GM21526 (cell line): ENCODE results near the gene ZNF296.
A peak's percentile ranks its signal among the peaks of the same experiment; 100 is the strongest.

Experiments
- ATAC-seq: cut with Tn5 transposase; IDR thresholded peaks from one replicate; pipeline ENCODE4 v1.9.1; 2021; ENCODE audit warnings: moderate library complexity; ENCODE audit not compliant: unreplicated experiment, low FRiP score

ZNF296 gene

DNA sequence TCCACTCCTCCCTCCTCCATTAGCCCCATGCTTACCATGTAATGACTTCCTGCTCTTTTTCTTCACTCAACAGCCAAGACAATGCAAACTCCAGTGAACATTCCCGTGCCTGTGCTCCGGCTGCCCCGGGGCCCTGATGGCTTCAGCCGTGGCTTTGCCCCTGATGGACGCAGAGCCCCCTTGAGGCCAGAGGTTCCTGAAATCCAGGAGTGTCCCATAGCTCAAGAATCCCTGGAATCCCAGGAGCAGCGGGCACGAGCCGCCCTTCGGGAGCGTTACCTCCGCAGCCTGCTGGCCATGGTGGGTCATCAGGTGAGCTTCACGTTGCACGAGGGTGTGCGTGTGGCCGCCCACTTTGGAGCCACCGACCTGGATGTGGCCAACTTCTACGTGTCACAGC, 13.8 kb upstream of the ZNF296 start:
- ATAC-seq, result no peak

DNA sequence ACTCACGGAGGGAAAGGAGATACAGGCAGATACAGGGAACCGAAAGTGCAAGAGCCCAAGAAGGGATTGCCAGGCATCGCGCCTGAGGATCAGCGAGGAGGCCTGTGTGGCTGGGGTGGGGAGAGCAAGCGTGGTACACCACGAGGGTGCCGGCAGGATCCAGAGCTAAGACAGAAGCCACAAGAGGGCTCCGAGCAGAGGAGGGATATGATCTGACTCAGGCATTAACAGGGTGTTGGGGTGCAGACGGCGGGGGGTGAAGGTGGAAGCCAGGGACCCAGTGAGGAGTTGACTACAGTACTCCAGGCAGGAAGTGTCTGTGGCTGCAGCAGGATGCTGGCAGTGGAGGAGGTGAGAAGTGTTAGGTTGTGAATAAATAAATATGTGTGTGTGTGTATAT, 11.3 kb upstream of the ZNF296 start:
- no peak for ATAC-seq

DNA sequence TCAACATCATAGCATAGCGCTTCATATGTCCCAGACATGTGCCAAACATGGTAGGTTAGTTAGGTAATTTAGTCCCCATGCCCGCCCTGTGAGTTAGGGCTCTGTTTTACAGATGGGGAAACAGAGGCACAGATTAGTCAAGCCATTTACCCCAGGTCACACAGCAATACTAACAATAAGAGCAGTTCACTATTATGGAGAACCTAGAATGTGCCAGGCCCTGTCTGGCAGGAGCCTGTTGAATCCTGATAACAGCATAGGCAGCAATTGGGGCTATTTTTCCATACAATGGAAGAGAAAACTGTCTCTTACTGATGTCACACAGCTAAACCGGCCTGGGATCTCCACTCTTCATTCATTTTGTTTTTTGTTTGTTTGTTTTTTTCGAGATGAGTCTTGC, 10.2 kb upstream of the ZNF296 start:
- no peak for ATAC-seq

DNA sequence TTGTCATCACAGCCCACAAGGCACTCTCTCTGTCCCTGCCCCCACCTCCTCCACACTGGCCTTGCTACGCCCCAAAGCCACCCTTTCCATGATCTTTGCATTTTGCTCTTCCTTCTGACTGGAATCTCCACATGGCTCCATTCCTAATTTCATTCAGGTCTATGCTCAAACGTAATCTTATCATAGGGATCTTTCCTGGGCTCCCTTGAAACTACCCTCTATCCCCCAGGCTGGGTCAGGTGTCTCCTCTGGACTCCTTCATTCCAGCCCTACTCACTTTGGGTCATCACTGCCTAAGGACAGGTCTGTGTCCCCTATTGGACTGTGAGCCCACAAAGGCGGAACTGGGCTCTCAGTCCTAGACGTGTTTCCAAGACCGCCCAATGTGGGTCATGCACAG, 5.9 kb upstream of the ZNF296 start:
- ATAC-seq, result no peak

DNA sequence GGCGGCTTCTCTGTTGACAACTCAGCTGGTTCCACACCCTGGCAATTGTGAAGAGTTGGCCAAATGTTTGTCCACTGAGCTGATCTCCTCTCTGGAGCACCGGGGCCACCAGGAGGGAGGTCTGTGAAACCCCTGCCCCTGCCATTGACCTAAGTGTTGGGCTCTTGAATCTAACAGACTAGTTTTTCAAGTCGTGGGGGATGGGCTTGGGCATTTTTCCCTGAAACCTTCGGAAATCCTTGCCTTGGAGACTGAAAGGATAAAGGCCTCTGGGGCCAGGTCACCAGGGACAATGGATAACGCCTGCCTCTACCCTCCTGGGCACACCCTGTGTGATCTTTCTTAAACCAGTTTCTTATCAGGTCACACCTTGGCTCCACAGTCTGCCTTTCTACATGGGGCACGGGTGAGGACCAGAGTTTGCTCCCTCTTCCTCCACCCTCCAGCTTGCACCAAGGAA, 3.7 kb upstream of the ZNF296 start:
- no peak for ATAC-seq

DNA sequence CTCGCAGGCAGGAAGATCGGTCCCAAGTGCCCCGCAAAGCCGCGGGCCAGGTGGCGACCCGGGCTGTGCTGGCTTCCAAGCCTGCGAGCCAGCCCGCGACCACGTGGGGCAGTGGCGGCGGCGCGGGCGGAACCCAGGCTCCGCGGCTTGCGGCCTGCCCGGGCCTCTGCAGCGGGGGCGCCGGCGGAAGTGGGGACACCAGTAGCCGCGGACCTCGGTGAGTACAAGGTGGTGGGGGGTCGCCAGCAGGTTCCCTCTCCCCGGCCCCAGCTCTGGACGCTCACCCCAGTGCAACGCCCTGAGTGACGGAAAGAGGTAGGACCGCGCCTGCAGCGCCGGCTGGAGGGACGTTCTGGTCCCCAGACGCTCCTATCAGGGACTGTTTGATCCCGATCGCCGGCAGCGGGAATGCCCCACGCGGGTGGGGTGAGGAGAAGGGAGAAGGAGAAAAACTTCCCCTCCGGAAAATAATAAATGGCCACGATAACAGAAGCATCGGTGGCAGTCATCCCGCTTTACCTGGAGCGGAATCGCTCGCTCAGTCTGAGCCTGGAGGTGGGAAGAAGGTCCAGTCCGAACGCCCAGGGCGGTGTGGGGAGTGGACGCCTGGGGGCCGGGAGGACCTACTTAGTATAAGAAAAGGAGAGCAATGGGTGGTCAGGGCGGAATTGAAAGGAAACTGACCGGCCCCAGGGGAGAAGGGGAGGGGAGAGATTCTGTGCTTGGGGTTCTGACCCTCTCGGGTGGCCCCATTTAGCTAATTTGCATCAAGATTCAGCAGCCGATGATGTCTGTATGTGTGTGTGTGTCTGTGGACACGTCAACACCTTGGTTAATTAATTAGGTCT, 3.0 kb upstream of the ZNF296 start, which contains the start of gene GEMIN7:
Gene GEMIN7, plus strand, starts transcription at position 198 of the 848 bp plus-strand sequence. CDS start 10,855 bp downstream, outside the sequence.
- ATAC-seq, result no peak

DNA sequence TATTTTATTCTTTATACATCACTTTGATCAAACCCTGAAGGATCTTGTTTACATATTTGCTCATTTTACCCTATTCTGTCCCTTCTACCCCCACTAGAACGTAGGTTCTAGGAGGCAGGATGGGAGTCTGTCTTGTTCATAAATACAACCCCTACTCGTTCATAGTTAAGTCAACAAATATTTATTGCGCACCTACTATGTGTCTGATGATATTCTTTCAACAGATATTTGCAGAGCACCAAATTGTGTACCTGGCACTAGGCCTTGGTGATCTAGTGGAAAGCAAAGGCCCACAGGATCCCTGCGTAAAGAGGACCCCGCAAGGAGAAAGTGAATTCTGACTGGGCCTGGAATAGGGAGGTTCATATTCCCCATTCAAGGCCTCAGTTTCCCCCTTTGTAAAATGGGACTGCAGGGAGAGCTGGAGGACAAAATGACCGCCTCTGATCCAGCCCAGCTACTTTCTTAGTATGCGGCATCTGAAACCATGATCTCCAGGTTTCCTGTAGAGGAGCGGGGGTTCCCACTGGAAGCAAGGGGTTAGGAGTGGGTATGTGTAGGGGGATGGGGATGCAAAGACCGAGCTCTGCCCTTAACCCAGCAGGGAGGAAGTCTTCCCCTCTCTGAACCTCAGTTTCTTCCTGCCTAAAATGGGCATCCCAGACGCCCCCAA, 2.2 kb upstream of the ZNF296 start:
- ATAC-seq, result no peak

DNA sequence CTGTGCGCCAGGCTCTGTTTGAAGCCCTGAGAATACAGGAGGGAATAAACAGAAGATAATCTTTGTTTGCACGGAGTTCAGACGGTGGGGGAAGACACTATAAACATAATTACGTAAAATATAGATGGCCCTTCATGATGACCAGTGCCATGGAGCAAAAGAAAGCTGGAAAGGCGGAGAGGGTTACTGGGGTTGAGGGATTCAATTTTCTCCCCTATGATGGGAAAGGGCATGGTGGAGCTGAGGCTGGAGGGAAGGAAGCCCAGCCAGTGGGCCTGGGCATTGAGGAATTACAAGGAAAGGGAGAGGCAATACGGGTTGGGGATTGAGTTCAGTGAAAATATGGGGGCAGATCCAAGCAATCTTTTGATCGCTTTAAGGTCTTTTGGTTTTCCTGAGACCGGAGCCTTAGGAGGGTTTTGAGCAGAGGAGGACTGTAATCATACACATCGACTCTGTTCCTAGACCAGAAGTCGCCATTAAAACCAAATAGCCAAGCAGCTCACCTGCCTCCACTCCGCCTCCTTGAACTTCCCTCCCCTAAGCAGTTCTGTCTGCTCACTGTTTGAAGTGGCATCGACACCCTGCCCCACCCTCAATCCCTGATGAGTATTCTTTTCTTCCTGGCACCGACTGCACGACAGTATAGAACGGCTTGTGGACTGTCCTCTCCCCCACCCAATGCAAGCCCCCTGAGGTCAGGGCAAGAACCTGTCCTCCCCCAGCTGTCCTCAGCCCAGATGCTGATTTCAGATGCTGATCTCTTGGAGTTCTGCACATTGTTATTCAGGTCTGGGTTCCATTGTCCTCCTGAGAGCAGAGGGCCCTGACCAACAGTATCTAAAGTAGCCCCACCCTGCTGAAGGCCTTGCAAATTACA, 813 bp upstream of the ZNF296 start:
- ATAC-seq, result no peak

DNA sequence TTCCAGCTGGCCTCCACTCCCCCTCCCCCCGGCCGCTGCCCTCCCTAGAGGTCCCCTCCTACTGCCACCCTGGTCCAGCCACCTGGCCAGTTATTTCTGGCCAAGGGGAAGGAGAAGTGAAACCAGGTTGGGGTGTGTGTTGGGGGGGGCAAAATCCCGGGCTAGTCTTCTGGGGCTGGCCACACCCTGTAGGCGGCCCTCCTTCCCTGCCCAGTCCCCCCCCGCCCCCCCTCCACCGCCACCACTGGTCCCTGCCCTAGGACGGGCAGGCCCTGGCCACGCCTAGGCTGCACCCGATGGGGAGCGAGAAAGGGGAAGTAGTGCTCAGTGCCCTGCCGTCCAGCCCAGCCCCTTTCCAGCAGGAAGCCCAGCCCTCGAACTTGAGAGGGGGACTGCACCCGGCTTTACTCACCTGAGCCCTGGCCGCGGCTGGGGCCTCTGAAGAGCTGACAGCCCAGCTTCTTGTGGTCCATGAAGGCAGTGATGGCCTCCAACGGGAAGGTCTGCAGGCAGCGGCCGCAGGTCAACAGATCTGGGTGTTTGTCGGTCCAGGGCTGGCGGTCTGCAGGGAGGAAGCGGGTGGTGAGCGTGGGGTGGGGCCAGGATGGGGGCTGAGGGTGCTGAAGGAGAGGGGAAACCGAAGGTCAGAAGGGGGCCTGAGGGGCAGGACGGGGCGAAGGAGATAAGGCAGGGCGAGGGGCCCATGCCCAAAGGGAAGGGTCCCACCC, 813 bp downstream of the ZNF296 start:
- peak; percentile 42 for ATAC-seq

DNA sequence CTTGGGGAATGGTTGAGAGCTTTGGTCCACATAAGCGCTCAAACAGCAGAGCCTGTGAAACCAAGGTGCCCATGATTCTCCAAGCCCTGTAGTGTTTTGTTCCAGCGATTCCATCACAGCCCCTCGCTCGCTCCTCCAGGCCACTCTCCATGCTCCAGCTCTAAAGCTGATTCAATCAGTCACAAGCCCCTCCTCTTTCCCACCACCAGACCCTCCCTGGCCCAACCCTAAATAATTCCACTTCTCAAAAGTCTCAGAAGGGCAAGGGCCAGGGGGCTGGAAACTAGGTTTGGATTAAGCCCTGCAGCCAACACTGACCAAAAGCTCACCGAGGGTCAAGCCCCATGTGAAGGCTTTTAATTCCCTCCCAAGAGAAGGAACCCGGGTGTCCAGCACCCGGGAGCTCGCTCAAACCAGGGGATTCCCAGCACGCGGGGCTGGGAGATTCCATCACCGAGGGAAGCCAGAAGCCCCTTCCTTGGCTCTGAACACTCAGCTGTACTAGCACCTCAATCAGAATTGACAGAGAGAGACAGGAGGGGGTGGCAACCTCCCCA, 1.5 kb downstream of the ZNF296 start:
- ATAC-seq, result no peak

DNA sequence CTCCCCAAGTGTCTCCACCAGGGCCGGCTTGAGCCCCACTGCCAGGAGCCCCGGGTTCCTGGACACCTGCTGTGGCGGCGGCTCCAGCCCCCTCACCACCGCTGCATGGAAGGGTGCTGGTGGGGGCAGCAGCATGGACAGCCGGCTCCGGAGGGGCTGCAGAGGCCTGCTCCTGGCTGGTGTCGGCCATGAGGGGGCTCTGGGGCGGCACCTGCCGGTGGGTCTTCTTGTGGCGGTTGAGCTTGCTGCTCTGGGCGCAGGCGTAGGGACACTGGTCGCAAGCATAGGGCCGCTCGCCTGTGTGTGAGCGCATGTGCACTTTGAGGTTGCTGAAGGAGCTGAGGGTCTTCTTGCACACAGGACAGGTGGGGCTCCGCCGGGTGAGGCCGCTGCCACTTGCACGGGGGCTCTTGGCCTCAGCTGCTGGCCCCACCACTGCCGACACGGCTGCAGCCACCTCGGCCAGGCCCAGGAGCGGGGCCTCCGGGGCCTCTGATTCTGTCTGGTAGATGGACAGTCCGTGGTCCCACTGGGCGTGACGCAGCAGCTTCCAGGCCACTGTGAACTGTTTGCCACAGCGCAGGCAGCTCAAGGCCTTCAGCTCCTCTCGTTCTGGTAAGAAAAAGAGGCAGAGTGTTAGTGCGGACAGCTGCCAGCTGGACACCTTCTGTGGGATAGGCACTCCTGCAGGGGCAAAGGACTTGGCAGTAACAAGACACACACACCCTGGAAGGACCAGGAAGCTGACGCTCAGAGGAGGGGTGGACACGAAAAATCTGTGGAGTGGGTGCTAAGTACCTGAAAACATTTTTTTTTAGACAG, 4.1 kb downstream of the ZNF296 start:
- ATAC-seq, result no peak

DNA sequence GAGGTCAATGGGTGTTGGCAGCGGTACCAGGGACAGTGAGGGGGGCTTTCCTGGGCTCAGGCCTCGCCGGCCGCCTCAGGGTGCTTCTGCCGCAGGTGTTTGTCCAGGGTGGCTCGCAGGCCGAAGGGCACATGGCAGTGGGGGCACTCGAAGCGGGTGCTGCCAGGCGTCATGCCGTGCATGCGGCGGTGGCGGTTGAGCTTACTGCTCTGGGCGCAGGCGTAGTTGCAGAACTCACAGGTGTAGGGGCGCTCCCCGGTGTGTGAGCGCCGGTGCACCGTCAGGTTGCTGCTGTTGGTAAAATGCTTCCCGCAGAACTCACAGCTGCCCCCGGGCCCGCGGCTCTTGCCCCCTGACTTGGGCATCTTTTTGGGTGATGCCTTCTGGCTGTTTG, 4.7 kb downstream of the ZNF296 start:
- ATAC-seq, result no peak

DNA sequence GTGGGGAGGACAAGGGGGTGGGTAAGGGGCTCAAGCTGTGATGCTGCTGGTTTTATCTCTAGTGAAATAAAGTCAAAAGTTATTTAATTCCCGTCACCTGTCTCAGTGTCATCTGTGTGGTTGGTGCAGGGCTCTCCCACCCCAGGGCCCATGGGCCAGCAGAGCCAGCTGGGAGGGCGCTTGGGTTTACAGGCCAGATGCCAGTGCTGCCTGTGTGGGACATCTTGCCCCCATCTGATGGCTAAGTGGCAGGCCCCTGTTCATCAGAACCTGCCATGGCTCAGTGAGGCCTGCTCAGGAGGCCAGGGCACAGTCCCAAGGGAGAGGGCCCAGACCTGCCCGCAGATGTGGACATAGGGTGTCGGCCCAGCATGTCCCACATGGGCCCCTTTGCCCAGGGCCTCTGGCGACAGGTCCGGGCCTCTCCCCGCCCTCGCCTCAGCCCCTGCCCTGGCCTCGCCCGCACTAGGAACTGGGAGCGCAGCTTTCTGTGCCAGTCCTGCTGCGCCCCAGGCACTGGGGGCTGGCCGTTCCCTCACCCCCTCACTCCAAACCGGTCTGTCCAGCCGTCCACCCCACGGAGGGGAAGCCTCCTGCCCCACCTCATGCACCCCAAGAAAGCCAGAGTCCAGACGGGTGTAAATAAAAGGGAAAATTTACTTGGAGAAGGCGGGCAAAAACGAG, 5.3 kb downstream of the ZNF296 start:
- ATAC-seq, result no peak

DNA sequence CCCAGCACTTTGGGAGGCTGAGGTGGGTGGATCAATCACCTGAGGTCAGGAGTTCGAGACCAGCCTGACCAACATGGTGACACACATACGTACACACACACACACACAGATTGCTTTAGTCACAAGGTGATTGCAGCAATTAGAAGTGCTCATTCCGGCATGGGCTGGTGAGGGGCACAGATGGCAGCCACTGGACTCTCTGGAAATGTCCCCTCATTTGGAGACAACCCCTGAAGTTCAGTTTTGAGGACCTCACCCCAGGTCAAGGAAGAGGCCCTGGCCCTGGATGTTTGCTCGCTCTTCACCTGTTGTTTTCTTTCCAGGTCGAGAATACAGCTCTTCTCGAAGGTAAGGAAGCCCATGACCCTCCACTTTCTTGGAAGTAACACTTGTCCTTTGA, 6.1 kb downstream of the ZNF296 start:
- no peak for ATAC-seq

DNA sequence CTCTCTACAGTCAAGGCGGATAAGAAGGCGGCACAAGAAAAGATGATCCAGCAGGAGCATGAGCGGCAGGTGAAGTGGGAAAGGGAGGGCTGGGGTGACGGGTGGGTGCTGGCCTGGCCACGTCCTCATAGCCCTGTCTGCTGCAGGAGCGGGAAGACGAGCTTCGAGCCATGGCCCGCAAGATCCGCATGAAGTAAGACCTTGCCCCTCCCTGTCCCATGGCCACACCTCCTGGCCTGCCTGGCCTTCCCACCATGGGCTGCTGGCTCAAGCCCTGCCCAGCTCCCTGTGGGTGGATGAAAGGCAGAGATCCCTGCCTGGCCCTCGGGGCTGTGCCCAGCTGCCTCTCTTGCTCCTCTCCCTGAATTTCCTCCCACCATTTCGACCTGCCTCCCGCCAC, 7.2 kb downstream of the ZNF296 start:
- ATAC-seq, result no peak

DNA sequence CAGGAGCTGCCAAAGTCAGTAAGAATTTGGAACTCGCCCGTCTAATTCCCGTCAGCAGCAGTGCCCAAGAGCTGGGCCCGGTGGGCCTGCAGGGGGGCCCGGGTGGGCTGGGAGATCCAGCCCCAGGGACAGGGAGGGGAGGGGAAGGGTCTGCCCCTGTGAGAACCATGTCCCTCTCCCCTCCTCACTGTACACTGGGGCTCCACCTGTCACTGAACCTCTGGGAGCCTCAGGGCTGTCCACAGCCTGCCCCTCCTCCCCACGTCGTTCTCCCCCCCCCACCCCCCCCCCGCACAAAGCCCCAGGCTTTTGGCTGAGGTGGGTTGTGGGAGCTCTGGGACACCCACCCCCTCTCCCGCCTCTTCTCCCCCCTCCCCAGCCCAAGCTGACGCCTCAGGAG, 8.2 kb downstream of the ZNF296 start:
- ATAC-seq, result no peak

DNA sequence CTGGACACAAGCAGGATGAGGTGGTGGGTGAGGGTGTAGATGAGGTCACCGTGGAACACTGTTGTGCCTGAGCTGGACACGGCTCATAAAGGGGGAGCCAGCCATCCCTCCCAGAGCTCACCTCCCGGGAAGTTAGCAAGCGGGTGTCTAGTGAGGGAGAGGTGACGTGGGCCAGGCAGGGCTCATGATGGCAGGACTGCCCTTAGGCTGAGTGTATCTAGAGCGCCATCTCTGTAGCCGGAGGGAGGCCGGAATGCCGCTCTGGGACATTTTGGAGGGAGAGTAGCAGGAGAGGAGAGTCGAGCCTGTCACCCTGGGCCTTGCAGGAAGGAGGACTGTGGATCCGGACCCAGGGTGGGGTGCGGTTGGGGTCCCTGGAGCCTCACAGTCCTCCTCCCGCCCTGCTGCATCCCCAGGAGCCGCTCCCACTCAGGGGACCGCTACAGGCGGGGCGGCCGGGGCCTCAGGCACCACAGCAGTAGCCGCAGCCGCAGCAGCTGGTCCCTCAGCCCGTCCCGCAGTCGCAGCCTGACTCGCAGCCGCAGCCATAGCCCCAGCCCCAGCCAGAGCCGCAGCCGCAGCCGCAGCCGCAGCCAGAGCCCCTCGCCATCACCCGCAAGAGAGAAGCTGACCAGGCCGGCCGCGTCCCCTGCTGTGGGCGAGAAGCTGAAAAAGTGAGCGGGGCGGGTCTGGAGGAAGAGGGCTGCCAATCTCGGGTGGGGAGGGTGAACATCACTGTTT, 9.2 kb downstream of the ZNF296 start:
- no peak for ATAC-seq
